Effector memory CD4-positive, alpha-beta T cell (primary cell): ENCODE measurements around the gene LHPP.

Source experiments
- DNase-seq, 3 donors: peaks; one replicate each; pipeline ENCODE4 v3.0.0-alpha.2; 2020
- H3K27ac ChIP-seq: 2 replicates; pipeline ENCODE4 v1.7.0; 2013; ENCODE audit warnings: mild to moderate bottlenecking, low read length, moderate library complexity; ENCODE audit not compliant: insufficient read depth, poor library complexity, severe bottlenecking
- H3K27me3 ChIP-seq: replicated peaks from 2 replicates; pipeline ENCODE4 v1.7.0; 2013; ENCODE audit warnings: mild to moderate bottlenecking, low read length; ENCODE audit not compliant: insufficient read depth, control insufficient read depth, poor library complexity, severe bottlenecking
- H3K36me3 ChIP-seq: 2 replicates; pipeline ENCODE4 v1.7.0; 2013; ENCODE audit warnings: mild to moderate bottlenecking, low read length, moderate library complexity; ENCODE audit not compliant: control insufficient read depth, insufficient read depth
- H3K4me1 ChIP-seq: 2 replicates; pipeline ENCODE4 v1.7.0; 2013; ENCODE audit warnings: low read length, mild to moderate bottlenecking; ENCODE audit not compliant: control insufficient read depth, insufficient read depth, poor library complexity, severe bottlenecking
- H3K4me3 ChIP-seq: 2 replicates; pipeline ENCODE4 v1.7.0; 2013; ENCODE audit warnings: low read length, low read depth, mild to moderate bottlenecking; ENCODE audit not compliant: insufficient read depth, poor library complexity, severe bottlenecking
- H3K9me3 ChIP-seq: 2 replicates; pipeline ENCODE4 v1.7.0; 2013; ENCODE audit warnings: mild to moderate bottlenecking, low read length, moderate library complexity; ENCODE audit not compliant: control insufficient read depth

LHPP gene

GRCh38 chr10:124517461-124517860 lies 55.8 kb downstream of the LHPP start:
- H3K4me3 ChIP-seq: no peak overlapping the region
- no peak for DNase-seq
- H3K36me3 ChIP-seq: no peaks in the 10 kb centered on the region
- no peaks in the 10 kb centered on the region for H3K9me3 ChIP-seq
- H3K27me3 ChIP-seq: no peaks in the 10 kb centered on the region
- no peak overlapping the region for H3K27ac ChIP-seq
- no peaks in the 10 kb centered on the region for H3K4me1 ChIP-seq

DNA sequence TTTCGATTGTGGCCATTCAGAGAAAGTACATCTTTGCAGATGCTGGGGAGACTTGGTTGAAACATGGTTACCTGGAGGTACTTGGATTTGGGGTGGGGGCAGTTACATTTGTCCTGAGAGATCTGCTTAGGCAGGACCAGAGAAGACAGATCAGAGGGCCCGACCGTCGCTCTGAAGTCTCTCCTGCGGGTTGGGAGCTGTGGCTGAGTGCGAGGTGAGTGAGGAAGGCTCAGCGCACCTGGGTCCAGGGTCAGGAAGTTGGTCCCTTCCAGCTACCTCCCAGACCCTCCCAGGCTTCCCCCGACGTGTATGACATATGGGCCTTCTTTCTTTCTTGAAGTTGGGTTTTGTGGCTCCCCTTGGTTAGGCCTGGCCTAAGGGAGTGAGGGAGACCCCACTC lies 56.3 kb downstream of the LHPP start:
- Histone ChIP-seq H3K27ac (no peak overlapping the region), H3K36me3 (no peaks in the 10 kb centered on the region), H3K4me3 (no peak overlapping the region), H3K4me1 (no peaks in the 10 kb centered on the region), H3K9me3 (no peaks in the 10 kb centered on the region), H3K27me3 (no peaks in the 10 kb centered on the region)
- no peak for DNase-seq

- no peak for DNase-seq
- no peaks in the 10 kb centered on the region for H3K9me3 ChIP-seq
Observed at GRCh38 chr10:124518366-124518765, 56.7 kb downstream of the LHPP start.

DNA sequence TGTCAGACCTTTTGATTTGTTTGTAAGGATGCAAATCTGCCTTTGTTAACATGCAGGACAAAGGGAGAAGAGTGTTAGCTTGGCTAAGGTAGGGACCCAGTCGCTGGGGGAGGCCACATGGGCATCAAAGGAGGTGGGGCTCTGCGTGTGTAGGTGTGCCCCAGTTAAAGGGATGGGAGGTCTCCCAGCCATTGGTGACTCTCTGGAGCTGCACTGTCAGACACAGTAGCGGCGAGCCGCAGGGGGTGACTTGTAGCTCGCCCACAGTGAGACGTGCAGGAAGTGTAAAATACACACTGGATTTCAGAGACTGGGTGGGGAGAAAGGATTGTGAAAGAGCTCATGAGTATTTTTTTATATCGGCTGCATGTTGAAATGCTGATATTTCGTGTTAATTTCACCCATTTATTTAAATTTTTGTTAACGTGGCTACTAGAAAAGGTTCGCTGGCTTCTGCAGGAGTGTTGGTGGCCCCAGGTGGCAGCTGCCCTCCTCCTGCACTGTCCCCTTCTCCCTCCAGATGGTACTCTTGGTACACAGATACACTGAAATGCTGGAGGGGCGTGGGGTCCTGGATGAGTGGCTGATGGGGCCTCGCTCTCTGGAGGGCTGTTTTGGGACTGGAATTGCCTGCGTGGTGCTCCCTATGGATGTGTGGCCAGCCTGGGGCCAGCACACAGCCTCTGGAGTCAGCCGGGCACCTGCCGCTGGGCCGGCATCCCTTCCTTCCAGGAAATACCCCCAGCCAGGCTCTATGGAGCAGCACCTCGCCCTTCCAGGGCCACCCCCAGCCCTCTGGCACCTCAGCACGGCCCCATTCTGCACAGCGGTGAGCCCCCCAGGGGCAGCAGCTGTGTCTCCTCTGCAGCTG lies 59.2 kb downstream of the LHPP start:
- no peak overlapping the region for H3K27ac ChIP-seq
- H3K4me1 ChIP-seq: no peaks in the 10 kb centered on the region
- no peaks in the 10 kb centered on the region for H3K36me3 ChIP-seq
- H3K27me3 ChIP-seq: no peaks in the 10 kb centered on the region
- H3K9me3 ChIP-seq: no peaks in the 10 kb centered on the region
- no peak for DNase-seq
- H3K4me3 ChIP-seq: no peak overlapping the region

More at GRCh38 chr10:124518366-124518765, 56.7 kb downstream of the LHPP start:
- no peaks in the 10 kb centered on the region for H3K27me3 ChIP-seq
- no peaks in the 10 kb centered on the region for H3K4me1 ChIP-seq
- no peak overlapping the region for H3K4me3 ChIP-seq
- no peaks in the 10 kb centered on the region for H3K36me3 ChIP-seq
- H3K27ac ChIP-seq: no peak overlapping the region

DNA sequence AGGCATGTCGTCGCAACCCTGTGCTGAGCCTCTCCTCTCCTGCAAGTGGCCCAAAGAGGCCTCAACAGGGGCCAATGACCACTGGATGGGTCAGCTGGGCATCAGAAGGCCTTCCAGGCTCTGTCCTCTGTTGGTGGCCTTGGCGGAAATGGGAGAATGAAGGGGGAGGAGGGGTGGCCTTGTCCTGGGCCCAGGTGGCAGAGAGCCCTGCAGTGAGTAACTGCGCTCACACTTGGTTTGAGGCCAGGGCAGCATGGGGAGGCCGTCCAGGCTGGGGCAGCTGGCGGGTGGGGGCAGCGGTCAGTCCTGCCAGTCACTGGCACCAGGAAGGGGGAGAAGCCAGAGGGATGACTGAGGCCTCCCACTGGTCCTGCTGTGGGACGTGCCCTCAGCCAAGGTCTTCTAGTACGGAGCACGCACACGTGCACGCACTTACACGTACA lies 59.8 kb downstream of the LHPP start:
- Histone ChIP-seq H3K27me3 (no peaks in the 10 kb centered on the region), H3K27ac (no peak overlapping the region), H3K36me3 (no peaks in the 10 kb centered on the region), H3K9me3 (no peaks in the 10 kb centered on the region), H3K4me1 (no peaks in the 10 kb centered on the region), H3K4me3 (no peak overlapping the region)
- DNase-seq: no peak

DNA sequence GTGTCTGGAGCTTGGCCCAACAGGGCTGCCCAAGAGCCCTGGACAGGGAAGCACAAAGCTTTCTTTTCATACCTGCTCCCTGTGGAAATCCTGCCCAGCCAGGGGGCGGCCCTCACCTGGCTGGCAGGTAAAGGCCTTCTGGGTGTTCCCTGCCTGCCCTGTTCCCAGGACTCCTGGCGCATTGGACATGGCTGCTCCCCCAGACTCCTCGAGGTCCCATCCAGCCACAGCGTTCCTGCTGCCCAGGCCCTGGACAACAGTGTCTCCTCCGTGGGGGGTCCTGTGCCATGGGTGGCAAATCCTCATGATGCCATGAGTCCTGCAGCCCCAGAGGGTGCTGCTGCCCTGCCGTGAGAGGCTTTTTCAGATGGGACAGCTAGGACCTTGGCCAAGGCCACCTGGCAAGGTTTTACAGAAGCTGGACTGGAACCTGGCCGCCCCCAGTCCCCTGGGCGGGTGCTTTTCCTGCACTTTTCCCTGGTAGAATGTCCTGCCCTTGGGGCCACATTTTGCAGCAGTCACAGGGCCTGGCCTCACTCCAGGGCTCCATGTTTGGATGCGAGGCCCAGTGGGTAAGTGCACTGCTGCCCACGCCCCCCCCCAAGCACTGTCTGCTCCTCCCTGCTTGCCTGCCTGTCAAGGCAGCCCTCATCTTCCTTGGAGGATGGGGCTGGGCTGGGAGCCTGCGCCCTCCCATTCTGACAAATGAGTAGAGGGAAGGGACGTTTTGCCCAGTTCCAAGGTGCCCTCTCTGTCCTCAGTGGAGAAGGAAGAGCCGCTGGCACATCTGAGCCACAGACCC lies 60.7 kb downstream of the LHPP start:
- H3K36me3 ChIP-seq: no peaks in the 10 kb centered on the region
- H3K4me1 ChIP-seq: no peaks in the 10 kb centered on the region
- no peak overlapping the region for H3K27ac ChIP-seq
- no peaks in the 10 kb centered on the region for H3K27me3 ChIP-seq
- DNase-seq: no peak
- H3K9me3 ChIP-seq: no peaks in the 10 kb centered on the region
- H3K4me3 ChIP-seq: no peak overlapping the region

- Histone ChIP-seq H3K4me3 (no peak overlapping the region), H3K4me1 (no peaks in the 10 kb centered on the region), H3K36me3 (no peaks in the 10 kb centered on the region), H3K27me3 (no peaks in the 10 kb centered on the region), H3K27ac (no peak overlapping the region), H3K9me3 (no peaks in the 10 kb centered on the region)
- no peak for DNase-seq
Observed at GRCh38 chr10:124522933-124523871, 61.6 kb downstream of the LHPP start.

DNA sequence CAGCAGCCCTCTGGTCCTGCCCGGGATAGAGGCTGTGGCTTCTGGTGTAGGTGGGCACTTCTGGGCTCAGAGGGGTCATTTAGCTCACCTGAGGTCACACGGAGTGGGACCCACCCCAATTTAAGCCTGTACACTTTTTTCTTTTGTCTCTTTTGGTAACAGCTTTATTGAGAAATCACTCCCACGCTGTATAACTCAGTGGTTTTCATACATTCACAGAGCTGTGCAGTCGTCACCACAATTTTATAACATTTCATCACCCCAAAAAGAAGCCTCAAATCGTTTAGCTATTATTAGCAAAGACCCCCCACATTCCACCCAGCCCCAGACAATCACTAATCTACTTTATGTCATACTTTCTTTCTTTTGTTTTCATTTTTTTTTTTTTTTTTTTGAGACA lies 62.3 kb downstream of the LHPP start:
- no peaks in the 10 kb centered on the region for H3K36me3 ChIP-seq
- H3K4me3 ChIP-seq: no peak overlapping the region
- DNase-seq: no peak
- H3K4me1 ChIP-seq: no peaks in the 10 kb centered on the region
- H3K27ac ChIP-seq: no peak overlapping the region
- H3K27me3 ChIP-seq: no peaks in the 10 kb centered on the region
- H3K9me3 ChIP-seq: no peaks in the 10 kb centered on the region

DNA sequence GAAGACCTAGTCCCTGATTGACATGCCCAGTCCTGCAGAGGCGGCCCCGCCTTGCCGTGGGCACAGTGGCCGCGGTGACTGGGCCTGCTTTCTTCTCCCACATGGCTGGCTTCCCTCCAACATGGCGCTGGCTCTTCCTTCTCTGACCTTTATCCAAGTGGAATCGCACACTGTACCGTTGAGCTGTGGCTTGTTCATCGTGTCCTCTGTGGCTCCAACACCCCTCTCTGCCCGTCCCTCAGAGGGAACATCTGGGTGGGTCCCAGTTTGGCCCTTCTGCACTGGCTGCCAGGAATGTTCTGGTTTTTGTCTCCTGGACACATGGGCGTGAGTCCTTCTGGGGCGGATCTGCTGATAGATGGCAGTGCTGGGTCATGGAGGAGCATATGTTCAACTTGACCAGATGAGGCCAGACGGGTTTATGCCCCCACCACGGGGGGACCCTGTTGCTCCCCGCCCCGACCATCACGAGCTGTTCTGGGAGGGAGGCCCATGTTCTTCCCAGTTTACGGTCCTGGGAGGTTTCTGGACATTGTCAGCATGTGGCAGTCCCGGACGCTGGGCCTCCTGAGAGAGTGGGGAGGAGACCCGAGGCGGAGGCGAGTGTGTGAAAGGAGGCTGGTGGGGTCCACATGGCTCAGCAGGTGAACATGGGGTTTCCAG lies 63.5 kb downstream of the LHPP start:
- no peak overlapping the region for H3K4me3 ChIP-seq
- no peak for DNase-seq
- no peak overlapping the region for H3K27ac ChIP-seq

More for the DNA sequence above, 63.5 kb downstream of the LHPP start:
- H3K4me1 ChIP-seq: peaks cover 5% of the 10 kb centered on the region
- H3K36me3 ChIP-seq: no peaks in the 10 kb centered on the region
- no peaks in the 10 kb centered on the region for H3K27me3 ChIP-seq
- no peaks in the 10 kb centered on the region for H3K9me3 ChIP-seq
